Neural crest cell (in vitro differentiated cells): Measurements from ENCODE around the gene MEST. TPM values are rescaled to one million over a fixed set of nuclear protein-coding genes. Genes with fewer than 3 reads are reported as not detected.

ENCODE experiments used
- DNase-seq: peaks from one replicate; pipeline ENCODE4 v3.0.0; 2021; ENCODE audit warnings: low read depth, mixed read lengths, low spot score
- H3K27ac Mint-ChIP-seq: one replicate; pipeline ENCODE4 v1.8.0; 2021; ENCODE audit warnings: mild to moderate bottlenecking, mixed read lengths; ENCODE audit not compliant: unreplicated experiment
- H3K27me3 Mint-ChIP-seq: 2 replicates; pipeline ENCODE4 v1.8.0; 2021; ENCODE audit warnings: low read depth, mild to moderate bottlenecking, mixed read lengths
- H3K36me3 Mint-ChIP-seq: 2 replicates; pipeline ENCODE4 v1.8.0; 2021; ENCODE audit warnings: low read depth, mild to moderate bottlenecking, mixed read lengths
- H3K4me1 Mint-ChIP-seq: 2 replicates; pipeline ENCODE4 v1.8.0; 2021; ENCODE audit warnings: mixed read lengths
- H3K4me3 Mint-ChIP-seq: one replicate; pipeline ENCODE4 v1.8.0; 2021; ENCODE audit warnings: mild to moderate bottlenecking, mixed read lengths
- H3K9me3 Mint-ChIP-seq: 2 replicates; pipeline ENCODE4 v1.8.0; 2021; ENCODE audit warnings: mixed read lengths
- total RNA-seq: library from RNA; stranded (reverse); gene quantifications from 2 replicates; pipeline ENCODE4 v1.2.1, GENCODE V29; 2021
- TF ChIP-seq, protein P1 (sequence below): fragments of 200-600 bp; sonication (generic); conservative IDR thresholded peaks from 2 replicates; pipeline ENCODE4 v1.5.0; 2021; ENCODE audit warnings: antibody characterized with exemption, mild to moderate bottlenecking

Gene MEST
- total RNA-seq, 1 donor from 2014 or later: 236 TPM

DNA sequence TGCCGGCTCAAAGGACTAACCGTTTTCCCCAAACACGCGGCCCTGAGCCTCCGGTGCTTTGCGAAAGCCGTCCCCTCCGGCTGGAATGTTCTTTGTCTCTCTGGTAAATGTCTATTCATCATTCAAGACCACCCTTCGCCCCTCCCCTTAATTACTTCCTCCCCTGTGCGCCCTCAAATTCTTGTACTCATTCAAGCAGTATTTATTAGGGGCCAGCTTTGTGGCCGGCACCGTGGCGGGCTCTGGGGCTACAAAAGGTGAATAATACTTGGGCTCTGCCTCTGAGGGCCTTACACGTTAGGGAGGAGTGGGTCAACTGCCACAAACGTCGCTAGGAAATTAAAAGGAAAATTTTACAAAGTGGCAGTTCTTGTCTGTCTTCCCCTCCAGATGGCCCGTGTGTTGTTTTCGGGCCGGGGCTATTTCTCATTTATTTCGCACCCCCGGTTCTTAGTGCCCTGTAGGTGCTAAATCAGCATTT is 1.5 kb upstream of the MEST start:
- H3K4me1 Mint-ChIP-seq: peaks cover 73% of the 10 kb centered on the region
- TF ChIP-seq, protein P1, sequence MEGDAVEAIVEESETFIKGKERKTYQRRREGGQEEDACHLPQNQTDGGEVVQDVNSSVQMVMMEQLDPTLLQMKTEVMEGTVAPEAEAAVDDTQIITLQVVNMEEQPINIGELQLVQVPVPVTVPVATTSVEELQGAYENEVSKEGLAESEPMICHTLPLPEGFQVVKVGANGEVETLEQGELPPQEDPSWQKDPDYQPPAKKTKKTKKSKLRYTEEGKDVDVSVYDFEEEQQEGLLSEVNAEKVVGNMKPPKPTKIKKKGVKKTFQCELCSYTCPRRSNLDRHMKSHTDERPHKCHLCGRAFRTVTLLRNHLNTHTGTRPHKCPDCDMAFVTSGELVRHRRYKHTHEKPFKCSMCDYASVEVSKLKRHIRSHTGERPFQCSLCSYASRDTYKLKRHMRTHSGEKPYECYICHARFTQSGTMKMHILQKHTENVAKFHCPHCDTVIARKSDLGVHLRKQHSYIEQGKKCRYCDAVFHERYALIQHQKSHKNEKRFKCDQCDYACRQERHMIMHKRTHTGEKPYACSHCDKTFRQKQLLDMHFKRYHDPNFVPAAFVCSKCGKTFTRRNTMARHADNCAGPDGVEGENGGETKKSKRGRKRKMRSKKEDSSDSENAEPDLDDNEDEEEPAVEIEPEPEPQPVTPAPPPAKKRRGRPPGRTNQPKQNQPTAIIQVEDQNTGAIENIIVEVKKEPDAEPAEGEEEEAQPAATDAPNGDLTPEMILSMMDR: no peak
- H3K36me3 Mint-ChIP-seq: peaks cover 20% of the 10 kb centered on the region
- peak overlapping the region; percentile 93 for H3K4me3 Mint-ChIP-seq
- peaks cover 3% of the 10 kb centered on the region for H3K9me3 Mint-ChIP-seq
- peaks cover 5% of the 10 kb centered on the region for H3K27me3 Mint-ChIP-seq
- peak overlapping the region; percentile 97 for H3K27ac Mint-ChIP-seq
- DNase-seq: peak; percentile 41

DNA sequence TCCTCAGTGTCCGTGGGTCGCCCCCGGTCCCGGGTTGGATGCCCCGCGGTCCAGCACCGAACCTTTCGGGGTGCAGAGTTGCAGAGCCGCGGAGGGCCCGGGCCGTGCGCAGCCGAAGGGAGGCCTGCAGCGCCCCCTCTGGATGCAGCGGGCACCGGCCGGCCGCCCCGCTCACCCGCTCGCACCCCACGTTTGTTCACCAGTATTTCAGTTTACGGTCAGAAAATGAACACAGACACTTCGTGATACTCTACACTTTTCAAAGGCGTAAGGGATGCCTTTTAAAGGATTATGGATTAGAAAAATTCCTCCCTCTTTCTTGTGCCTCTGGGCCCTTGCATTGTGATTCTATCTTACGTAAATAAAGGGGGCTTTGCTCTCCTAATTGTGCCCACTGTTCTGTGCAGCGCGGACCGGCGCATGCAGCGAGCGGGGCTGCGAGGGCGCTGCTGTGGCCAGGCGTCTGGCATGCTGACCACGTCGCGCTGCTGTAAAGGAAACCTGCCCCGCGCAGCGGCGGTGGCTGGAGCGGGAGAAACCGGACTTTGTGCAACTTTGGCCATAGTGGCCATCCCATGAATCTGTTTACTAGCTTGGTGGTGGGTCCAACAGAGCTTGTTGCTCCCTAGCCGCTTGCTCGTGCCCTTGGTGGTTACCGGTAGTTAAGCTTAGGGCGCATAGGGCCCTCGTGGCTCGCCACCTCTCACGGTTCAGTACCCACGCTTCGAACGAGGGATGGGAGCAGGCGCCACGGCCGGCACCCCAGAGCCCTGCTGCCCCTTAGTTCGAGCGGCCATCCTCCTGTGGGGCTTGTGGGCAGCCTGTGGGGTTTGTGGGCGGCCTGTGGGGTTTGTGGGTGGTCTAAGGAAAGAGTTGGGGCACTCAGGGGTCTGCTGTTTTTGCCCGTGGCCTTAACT is 739 bp upstream of the MEST start:
- TF ChIP-seq, protein P1: peak; percentile 77
- H3K9me3 Mint-ChIP-seq: no peaks in the 10 kb centered on the region
- peak overlapping the region; percentile 93 for H3K27ac Mint-ChIP-seq
- peaks cover 20% of the 10 kb centered on the region for H3K36me3 Mint-ChIP-seq
- H3K4me3 Mint-ChIP-seq: peak overlapping the region; percentile 93
- H3K27me3 Mint-ChIP-seq: no peaks in the 10 kb centered on the region
- peak; percentile 58 for DNase-seq
- peaks cover 65% of the 10 kb centered on the region for H3K4me1 Mint-ChIP-seq

DNA sequence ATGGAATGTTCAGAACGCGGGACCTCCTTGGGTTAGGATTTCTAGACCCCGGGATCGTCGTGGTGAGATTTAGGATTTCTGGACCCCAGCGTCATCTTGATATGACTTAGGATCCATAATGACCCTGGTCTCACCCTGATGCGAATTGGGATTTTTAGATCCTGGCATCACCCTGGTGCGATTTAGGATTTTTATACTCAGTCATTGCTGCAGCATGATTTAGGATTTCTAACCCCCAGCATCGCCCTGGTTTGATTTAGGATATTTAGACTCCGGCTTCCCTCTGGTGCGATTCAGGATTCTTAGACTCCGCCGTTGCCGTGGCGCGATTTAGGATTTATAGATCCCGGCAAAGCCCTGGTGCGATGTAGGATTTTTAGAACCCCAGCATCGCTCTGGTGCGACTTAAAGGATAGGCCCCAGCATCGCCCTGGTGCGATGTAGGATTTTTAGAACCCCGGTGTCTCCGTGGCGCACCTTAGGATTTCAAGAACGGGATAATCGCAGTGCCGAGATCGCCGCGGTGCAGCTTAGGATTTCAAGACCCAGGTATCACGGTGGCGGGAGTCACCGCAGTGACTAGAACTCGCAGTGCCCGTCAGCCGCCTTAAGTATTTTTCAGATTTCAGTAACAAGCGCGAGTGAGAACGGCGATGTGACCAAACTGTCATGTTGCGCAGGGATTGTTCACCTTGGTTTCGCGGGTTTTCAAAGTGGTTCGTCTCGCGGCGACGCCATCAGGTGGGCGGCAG is 814 bp downstream of the MEST start:
- no peaks in the 10 kb centered on the region for H3K9me3 Mint-ChIP-seq
- H3K36me3 Mint-ChIP-seq: peaks cover 24% of the 10 kb centered on the region
- peak overlapping the region; percentile 83 for H3K27ac Mint-ChIP-seq
- TF ChIP-seq, protein P1: no peak
- peak overlapping the region; percentile 93 for H3K4me3 Mint-ChIP-seq
- DNase-seq: no peak
- peaks cover 57% of the 10 kb centered on the region for H3K4me1 Mint-ChIP-seq
- no peaks in the 10 kb centered on the region for H3K27me3 Mint-ChIP-seq

DNA sequence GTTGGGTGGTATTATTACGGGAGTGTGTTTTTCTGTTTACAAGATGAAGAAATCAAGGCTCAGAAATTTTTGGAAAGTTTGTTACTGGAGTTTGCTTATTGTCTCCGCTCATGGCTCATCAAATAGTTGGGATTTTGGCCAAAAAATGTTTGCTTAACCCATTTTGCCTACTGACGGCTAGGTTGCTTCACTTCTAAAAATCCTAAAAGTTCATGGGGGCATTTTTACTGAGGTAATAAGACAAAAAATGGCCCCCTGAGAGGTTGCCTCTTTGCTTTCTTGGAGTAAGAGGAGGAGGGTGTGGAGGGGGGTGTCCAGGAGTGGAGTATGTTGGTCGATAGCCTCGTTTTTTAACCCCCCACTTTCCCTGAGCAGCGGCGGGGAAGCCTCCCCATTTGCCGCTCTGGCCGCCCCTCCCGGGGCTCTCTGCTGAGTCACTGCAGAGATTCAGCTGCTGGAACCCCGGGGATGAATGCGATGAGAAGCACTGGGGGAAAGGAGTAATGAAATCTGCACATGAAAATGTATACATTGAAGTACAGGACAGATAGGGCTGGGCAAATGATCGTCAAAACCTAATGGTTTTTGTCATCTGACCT is 1.5 kb downstream of the MEST start:
- Mint-ChIP-seq H3K4me1 (peaks cover 52% of the 10 kb centered on the region), H3K36me3 (peaks cover 29% of the 10 kb centered on the region), H3K9me3 (no peaks in the 10 kb centered on the region), H3K27ac (peak overlapping the region; percentile 83), H3K4me3 (peak overlapping the region; percentile 93), H3K27me3 (no peaks in the 10 kb centered on the region)
- DNase-seq: no peak
- TF ChIP-seq, protein P1: no peak

DNA sequence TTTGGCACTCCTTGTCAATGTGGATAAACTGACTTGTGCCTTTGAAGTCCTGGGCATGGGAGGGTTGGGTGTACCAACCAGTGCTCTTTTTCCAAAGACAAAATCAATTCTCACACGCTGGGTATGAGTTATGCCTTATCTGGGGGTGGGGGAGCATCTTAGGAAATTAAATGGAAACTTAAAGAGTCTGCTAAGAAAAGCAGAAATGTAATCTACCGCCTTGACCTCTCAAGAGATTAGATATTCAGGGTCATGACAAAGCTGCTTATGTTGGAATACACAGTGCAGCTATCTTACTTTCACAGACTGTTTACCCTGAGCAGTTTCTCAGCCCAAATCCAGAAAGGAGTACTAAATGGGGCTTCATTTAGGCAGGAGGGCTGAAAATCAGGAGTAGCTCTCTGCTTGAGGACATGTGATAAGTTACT is 2.6 kb downstream of the MEST start:
- DNase-seq: no peak
- Mint-ChIP-seq H3K27me3 (no peaks in the 10 kb centered on the region), H3K4me1 (peaks cover 42% of the 10 kb centered on the region), H3K4me3 (peak overlapping the region; percentile 93), H3K9me3 (no peaks in the 10 kb centered on the region), H3K27ac (no peak overlapping the region), H3K36me3 (peaks cover 27% of the 10 kb centered on the region)
- TF ChIP-seq, protein P1: no peak
